ENCODE data around the gene CGB1. TPM values are rescaled to one million over a fixed set of nuclear protein-coding genes. Genes with fewer than 3 reads are reported as not detected.
A peak's percentile ranks its signal among the peaks of the same experiment; 100 is the strongest.
"Not testable (repeated sequence)": the region's sequence is repeated elsewhere in the genome, so short reads cannot be mapped to it uniquely, and the experiment has no call there.

CGB1 gene
- total and polyA plus RNA-seq, 2 donors (not counting 1 experiment from before 2014, with no cell fraction given): not detected

- no peaks in the 10 kb centered on the region for H3K36me3 ChIP-seq (ENCODE audit: control insufficient read depth, insufficient read depth, low read length)
- no peaks in the 10 kb centered on the region for H3K79me2 ChIP-seq (ENCODE audit: control insufficient read depth, insufficient read depth, low read length)
- H3K27ac ChIP-seq (ENCODE audit: insufficient read depth, low read length): no peak overlapping the region
- no peak overlapping the region for H2AFZ ChIP-seq (ENCODE audit: low read length)
- H3K9ac ChIP-seq (ENCODE audit: insufficient read depth, low read length): no peak overlapping the region
- H3K4me3 ChIP-seq (replicated peaks in 1 of 4; ENCODE audit: control extremely low read depth in 1 of 4, insufficient read depth in 1 of 4, low read depth in 3 of 4, low read length in 4 of 4): no peak overlapping the region
- no peaks in the 10 kb centered on the region for H3K9me3 ChIP-seq (ENCODE audit: control insufficient read depth, insufficient read depth, low read depth, low read length)
- no peaks in the 10 kb centered on the region for H4K20me1 ChIP-seq (ENCODE audit: control insufficient read depth, extremely low read depth, insufficient read depth, low read length)
- peaks cover 2% of the 10 kb centered on the region for H3K4me1 ChIP-seq (ENCODE audit: control insufficient read depth, extremely low read depth, insufficient read depth, low read length)
- H3K4me2 ChIP-seq (ENCODE audit: extremely low read depth, insufficient read depth, low read length): no peak overlapping the region
- peaks cover 2% of the 10 kb centered on the region for H3K27me3 ChIP-seq (ENCODE audit: control insufficient read depth, insufficient read depth, low read length)
- no peak for DNase-seq (ENCODE audit: low read depth in 2 of 2)
- TF ChIP-seq CTCF (conservative IDR thresholded peaks at IDR 0.05 in 1 of 2, IDR thresholded peaks at IDR 0.05 in 1 of 2; ENCODE audit: low read depth in 1 of 2, low read length in 2 of 2) (no peak), EZH2 (IDR thresholded peaks at IDR 0.05; ENCODE audit: low read length, missing control alignments) (no peak)
These were observed 22.4 kb upstream of the CGB1 start for GRCh38 chr19:49059053-49059452.

GRCh38 chr19:49058562-49058961 lies 21.9 kb upstream of the CGB1 start:
- no peak overlapping the region for H3K4me2 ChIP-seq (ENCODE audit: extremely low read depth, insufficient read depth, low read length)
- H3K4me1 ChIP-seq (ENCODE audit: control insufficient read depth, extremely low read depth, insufficient read depth, low read length): peaks cover 2% of the 10 kb centered on the region
- peak in 1 of 2 donors; percentile 51 for DNase-seq (ENCODE audit: low read depth in 2 of 2)

GRCh38 chr19:49057636-49058234 lies 21.0 kb upstream of the CGB1 start, which contains the start of gene CGB7:
TSS of gene CGB7 (minus strand) at chr19:49057749. CDS start at chr19:49055375, 2,374 bp downstream.
- TF ChIP-seq CTCF (conservative IDR thresholded peaks at IDR 0.05 in 1 of 2, IDR thresholded peaks at IDR 0.05 in 1 of 2; ENCODE audit: low read depth in 1 of 2, low read length in 2 of 2): no peak
- Histone ChIP-seq H2AFZ (ENCODE audit: low read length) (peak within 1 kb of the TSS; percentile 62), H3K27me3 (ENCODE audit: control insufficient read depth, insufficient read depth, low read length) (no peaks in the 10 kb centered on the region), H3K36me3 (ENCODE audit: control insufficient read depth, insufficient read depth, low read length) (no peaks in the 10 kb centered on the region), H3K9me3 (ENCODE audit: control insufficient read depth, insufficient read depth, low read depth, low read length) (no peaks in the 10 kb centered on the region), H3K27ac (ENCODE audit: insufficient read depth, low read length) (no peak within 1 kb of the TSS), H3K4me1 (ENCODE audit: control insufficient read depth, extremely low read depth, insufficient read depth, low read length) (peaks cover 2% of the 10 kb centered on the region), H3K4me3 (replicated peaks in 1 of 4; ENCODE audit: control extremely low read depth in 1 of 4, insufficient read depth in 1 of 4, low read depth in 3 of 4, low read length in 4 of 4) (peak within 1 kb of the TSS; percentile 45 to 64 (median 52)), H3K4me2 (ENCODE audit: extremely low read depth, insufficient read depth, low read length) (peak within 1 kb of the TSS; percentile 94), H4K20me1 (ENCODE audit: control insufficient read depth, extremely low read depth, insufficient read depth, low read length) (no peaks in the 10 kb centered on the region), H3K9ac (ENCODE audit: insufficient read depth, low read length) (no peak within 1 kb of the TSS), H3K79me2 (ENCODE audit: control insufficient read depth, insufficient read depth, low read length) (no peaks in the 10 kb centered on the region)
- DNase-seq (ENCODE audit: low read depth in 2 of 2): peak; percentile 33 to 62

More at GRCh38 chr19:49058562-49058961, 21.9 kb upstream of the CGB1 start:
- Histone ChIP-seq H3K4me3 (replicated peaks in 1 of 4; ENCODE audit: control extremely low read depth in 1 of 4, insufficient read depth in 1 of 4, low read depth in 3 of 4, low read length in 4 of 4) (no peak overlapping the region), H3K9ac (ENCODE audit: insufficient read depth, low read length) (no peak overlapping the region), H2AFZ (ENCODE audit: low read length) (no peak overlapping the region), H3K79me2 (ENCODE audit: control insufficient read depth, insufficient read depth, low read length) (no peaks in the 10 kb centered on the region), H3K36me3 (ENCODE audit: control insufficient read depth, insufficient read depth, low read length) (no peaks in the 10 kb centered on the region), H3K9me3 (ENCODE audit: control insufficient read depth, insufficient read depth, low read depth, low read length) (no peaks in the 10 kb centered on the region), H4K20me1 (ENCODE audit: control insufficient read depth, extremely low read depth, insufficient read depth, low read length) (no peaks in the 10 kb centered on the region), H3K27ac (ENCODE audit: insufficient read depth, low read length) (no peak overlapping the region), H3K27me3 (ENCODE audit: control insufficient read depth, insufficient read depth, low read length) (no peaks in the 10 kb centered on the region)
- no peak for TF ChIP-seq CTCF (conservative IDR thresholded peaks at IDR 0.05 in 1 of 2, IDR thresholded peaks at IDR 0.05 in 1 of 2; ENCODE audit: low read depth in 1 of 2, low read length in 2 of 2)
- TF ChIP-seq EZH2 (IDR thresholded peaks at IDR 0.05; ENCODE audit: low read length, missing control alignments): no peak

- H3K9ac ChIP-seq (ENCODE audit: insufficient read depth, low read length); H3K4me1 ChIP-seq (ENCODE audit: control insufficient read depth, extremely low read depth, insufficient read depth, low read length): not testable (repeated sequence)
These were observed 20.4 kb upstream of the CGB1 start for GRCh38 chr19:49056902-49057596.

More at GRCh38 chr19:49056902-49057596, 20.4 kb upstream of the CGB1 start:
- H3K36me3 ChIP-seq (ENCODE audit: control insufficient read depth, insufficient read depth, low read length); H3K79me2 ChIP-seq (ENCODE audit: control insufficient read depth, insufficient read depth, low read length); H3K9me3 ChIP-seq (ENCODE audit: control insufficient read depth, insufficient read depth, low read depth, low read length); DNase-seq (ENCODE audit: low read depth in 2 of 2); H4K20me1 ChIP-seq (ENCODE audit: control insufficient read depth, extremely low read depth, insufficient read depth, low read length); H3K27me3 ChIP-seq (ENCODE audit: control insufficient read depth, insufficient read depth, low read length); H3K27ac ChIP-seq (ENCODE audit: insufficient read depth, low read length): not testable (repeated sequence)
- Histone ChIP-seq H2AFZ (ENCODE audit: low read length) (peak overlapping the region; percentile 62), H3K4me2 (ENCODE audit: extremely low read depth, insufficient read depth, low read length) (peak overlapping the region; percentile 94), H3K4me3 (replicated peaks in 1 of 4; ENCODE audit: control extremely low read depth in 1 of 4, insufficient read depth in 1 of 4, low read depth in 3 of 4, low read length in 4 of 4) (peak overlapping the region; percentile 45 to 64 (median 52))
